Measurements from ENCODE around the gene ERVFRD-1. TPM values are rescaled to one million over a fixed set of nuclear protein-coding genes. Genes with fewer than 3 reads are reported as not detected.

ERVFRD-1 gene
- total RNA-seq, 4 donors from 2014 or later: not detected

GRCh38 chr6:11126876-11127275 is 15.4 kb upstream of the ERVFRD-1 start:
- ATAC-seq: no peak
- in situ Hi-C loops (cut with MboI; ENCODE audit: low sequenced_read_pairs in 4 of 4): no loop called here

GRCh38 chr6:11123978-11124377 is 12.5 kb upstream of the ERVFRD-1 start:
- no peak for TF ChIP-seq CTCF (IDR thresholded peaks at IDR 0.05 in 4 of 5, conservative IDR thresholded peaks at IDR 0.05 in 1 of 5)
- TF ChIP-seq POLR2A (IDR thresholded peaks at IDR 0.05): no peak
- ATAC-seq: no peak
- Histone ChIP-seq H3K9me3 (no peaks in the 10 kb centered on the region), H3K27me3 (no peaks in the 10 kb centered on the region), H3K4me1 (peaks cover 18 to 24% of the 10 kb centered on the region in 2 donors), H3K27ac (no peak overlapping the region), H3K4me3 (no peak overlapping the region), H3K36me3 (no peaks in the 10 kb centered on the region)
- in situ Hi-C loops (cut with MboI; ENCODE audit: low sequenced_read_pairs in 4 of 4) (no loop called here), intact Hi-C loops (cut with DNase I; ENCODE audit: low total_unique reads) (no loop called here)
- no peak for DNase-seq

More at GRCh38 chr6:11126876-11127275, 15.4 kb upstream of the ERVFRD-1 start:
- intact Hi-C loops (cut with DNase I; ENCODE audit: low total_unique reads): no loop called here
- no peaks in the 10 kb centered on the region for H3K27me3 ChIP-seq
- no peak for DNase-seq
- H3K36me3 ChIP-seq: no peaks in the 10 kb centered on the region
- H3K27ac ChIP-seq: no peak overlapping the region
- no peaks in the 10 kb centered on the region for H3K9me3 ChIP-seq
- H3K4me3 ChIP-seq: no peak overlapping the region
- peaks cover 18 to 20% of the 10 kb centered on the region in 2 donors for H3K4me1 ChIP-seq
- no peak for TF ChIP-seq POLR2A (IDR thresholded peaks at IDR 0.05)
- no peak for TF ChIP-seq CTCF (IDR thresholded peaks at IDR 0.05 in 4 of 5, conservative IDR thresholded peaks at IDR 0.05 in 1 of 5)

- intact Hi-C loops (cut with DNase I; ENCODE audit: low total_unique reads) (no loop called here), in situ Hi-C loops (cut with MboI; ENCODE audit: low sequenced_read_pairs in 4 of 4) (no loop called here)
- TF ChIP-seq CTCF (IDR thresholded peaks at IDR 0.05 in 4 of 5, conservative IDR thresholded peaks at IDR 0.05 in 1 of 5) (no peak), POLR2A (IDR thresholded peaks at IDR 0.05) (no peak)
- Histone ChIP-seq H3K4me1 (peaks cover 10 to 14% of the 10 kb centered on the region in 2 donors), H3K27me3 (no peaks in the 10 kb centered on the region), H3K36me3 (no peaks in the 10 kb centered on the region), H3K4me3 (no peak overlapping the region), H3K27ac (no peak overlapping the region), H3K9me3 (no peaks in the 10 kb centered on the region)
- DNase-seq (no peak), ATAC-seq (no peak)
Measured at GRCh38 chr6:11122380-11122779, 10.9 kb upstream of the ERVFRD-1 start.

- H3K27me3 ChIP-seq: no peaks in the 10 kb centered on the region
- H3K4me3 ChIP-seq: no peak overlapping the region
- TF ChIP-seq CTCF (IDR thresholded peaks at IDR 0.05 in 4 of 5, conservative IDR thresholded peaks at IDR 0.05 in 1 of 5) (no peak), POLR2A (IDR thresholded peaks at IDR 0.05) (no peak)
- intact Hi-C loops (cut with DNase I; ENCODE audit: low total_unique reads): no loop called here
- no peak for DNase-seq
- H3K9me3 ChIP-seq: no peaks in the 10 kb centered on the region
- peaks cover 10 to 14% of the 10 kb centered on the region in 2 donors for H3K4me1 ChIP-seq
- in situ Hi-C loops (cut with MboI; ENCODE audit: low sequenced_read_pairs in 4 of 4): no loop called here
- no peak overlapping the region for H3K27ac ChIP-seq
- no peaks in the 10 kb centered on the region for H3K36me3 ChIP-seq
- no peak for ATAC-seq
Measured at GRCh38 chr6:11121851-11122250, 10.3 kb upstream of the ERVFRD-1 start.

Data from gastrocnemius medialis (tissue), 4 donors.